HG03045 (cell line): ENCODE measurements around the gene ZNF750.

Source experiments
- ATAC-seq: cut with Tn5 transposase; IDR thresholded peaks from one replicate; pipeline ENCODE4 v1.9.1; 2021; ENCODE audit warnings: mild to moderate bottlenecking, moderate library complexity; ENCODE audit not compliant: unreplicated experiment

Gene ZNF750

GRCh38 chr17:82873521-82873920 is 33.7 kb upstream of the ZNF750 start:
- no peak for ATAC-seq

GRCh38 chr17:82872591-82873520 is 33.0 kb upstream of the ZNF750 start:
- no peak for ATAC-seq

GRCh38 chr17:82871776-82872561 is 32.1 kb upstream of the ZNF750 start:
- ATAC-seq: no peak

- ATAC-seq: peak; percentile 58
These were observed 31.4 kb upstream of the ZNF750 start for GRCh38 chr17:82871056-82871775.

GRCh38 chr17:82870541-82870940 is 30.7 kb upstream of the ZNF750 start:
- ATAC-seq: no peak

- no peak for ATAC-seq
These were observed 30.3 kb upstream of the ZNF750 start for GRCh38 chr17:82870091-82870491.

- ATAC-seq: no peak
These were observed 29.7 kb upstream of the ZNF750 start for GRCh38 chr17:82869536-82869935.

GRCh38 chr17:82868715-82869131 is 28.9 kb upstream of the ZNF750 start:
- ATAC-seq: no peak

- ATAC-seq: no peak
These were observed 28.0 kb upstream of the ZNF750 start for GRCh38 chr17:82867763-82868325.

GRCh38 chr17:82866590-82867191 is 26.9 kb upstream of the ZNF750 start:
- no peak for ATAC-seq

GRCh38 chr17:82865774-82866395 is 26.1 kb upstream of the ZNF750 start:
- no peak for ATAC-seq

GRCh38 chr17:82865274-82865673 is 25.5 kb upstream of the ZNF750 start:
- no peak for ATAC-seq

- ATAC-seq: no peak
These were observed 25.0 kb upstream of the ZNF750 start for GRCh38 chr17:82864713-82865248.

- peak; percentile 76 for ATAC-seq
These were observed 24.3 kb upstream of the ZNF750 start for GRCh38 chr17:82863941-82864712.

GRCh38 chr17:82863383-82863940 is 23.6 kb upstream of the ZNF750 start:
- no peak for ATAC-seq

- ATAC-seq: no peak
These were observed 23.0 kb upstream of the ZNF750 start for GRCh38 chr17:82862737-82863382.

GRCh38 chr17:82862191-82862590 is 22.4 kb upstream of the ZNF750 start:
- ATAC-seq: no peak

GRCh38 chr17:82861393-82861775 is 21.6 kb upstream of the ZNF750 start:
- ATAC-seq: no peak
